ENCODE data around the gene GNB3.

The GNB3 gene

GRCh38 chr12:6819106-6820030, 21.4 kb upstream of the GNB3 start:
- Histone ChIP-seq H3K79me2 (ENCODE audit: low read length) (no peaks in the 10 kb centered on the region), H3K4me3 (ENCODE audit: low read length) (no peak overlapping the region), H3K9ac (ENCODE audit: low read length) (no peak overlapping the region), H3K36me3 (replicated peaks; ENCODE audit: insufficient read depth, low read length) (no peaks in the 10 kb centered on the region), H3K4me1 (ENCODE audit: low read length) (no peaks in the 10 kb centered on the region), H3K27ac (ENCODE audit: low read length) (no peak overlapping the region), H2AFZ (ENCODE audit: low read length) (no peak overlapping the region), H3F3A (ENCODE audit: insufficient read depth, low read length) (no peaks in the 10 kb centered on the region), H3K9me3 (replicated peaks; ENCODE audit: insufficient read depth, low read length) (no peaks in the 10 kb centered on the region), H3K9me2 (replicated peaks; ENCODE audit: insufficient read depth, low read length) (no peaks in the 10 kb centered on the region), H3K4me2 (ENCODE audit: low read depth, low read length) (no peak overlapping the region), H4K20me1 (ENCODE audit: insufficient read depth, low read length) (no peaks in the 10 kb centered on the region), H3K27me3 (replicated peaks; ENCODE audit: insufficient read depth, low read length) (peaks cover 50% of the 10 kb centered on the region)
- DNase-seq = no peak
- TF ChIP-seq CTCF (IDR thresholded peaks at IDR 0.05; ENCODE audit: low read length) = no peak
- no peak for TF ChIP-seq EZH2 (optimal IDR thresholded peaks at IDR 0.05; ENCODE audit: low read depth, low read length)
- no peak for TF ChIP-seq EZH2phosphoT487 (IDR thresholded peaks at IDR 0.05; ENCODE audit: low read length)

- H3K79me2 ChIP-seq (ENCODE audit: low read length) = no peaks in the 10 kb centered on the region
- H3K9me2 ChIP-seq (replicated peaks; ENCODE audit: insufficient read depth, low read length) = no peaks in the 10 kb centered on the region
- no peak for DNase-seq
- H3K36me3 ChIP-seq (replicated peaks; ENCODE audit: insufficient read depth, low read length) = no peaks in the 10 kb centered on the region
- H3K4me1 ChIP-seq (ENCODE audit: low read length) = no peaks in the 10 kb centered on the region
- no peaks in the 10 kb centered on the region for H3F3A ChIP-seq (ENCODE audit: insufficient read depth, low read length)
- no peaks in the 10 kb centered on the region for H3K9me3 ChIP-seq (replicated peaks; ENCODE audit: insufficient read depth, low read length)
- H3K9ac ChIP-seq (ENCODE audit: low read length) = no peak overlapping the region
- H2AFZ ChIP-seq (ENCODE audit: low read length) = no peak overlapping the region
- H4K20me1 ChIP-seq (ENCODE audit: insufficient read depth, low read length) = no peaks in the 10 kb centered on the region
- TF ChIP-seq CTCF (IDR thresholded peaks at IDR 0.05; ENCODE audit: low read length) (no peak), EZH2phosphoT487 (IDR thresholded peaks at IDR 0.05; ENCODE audit: low read length) (no peak), EZH2 (optimal IDR thresholded peaks at IDR 0.05; ENCODE audit: low read depth, low read length) (no peak)
- no peak overlapping the region for H3K27ac ChIP-seq (ENCODE audit: low read length)
- H3K27me3 ChIP-seq (replicated peaks; ENCODE audit: insufficient read depth, low read length) = peaks cover 58% of the 10 kb centered on the region
- H3K4me2 ChIP-seq (ENCODE audit: low read depth, low read length) = no peak overlapping the region
- no peak overlapping the region for H3K4me3 ChIP-seq (ENCODE audit: low read length)
Measured at GRCh38 chr12:6820166-6820565, 20.6 kb upstream of the GNB3 start.

GRCh38 chr12:6821591-6822425, 18.9 kb upstream of the GNB3 start, which contains the start of gene GPR162:
Gene GPR162 (plus strand): TSS chr12:6821821. CDS start chr12:6823899, 2,078 bp downstream.
- H3F3A ChIP-seq (ENCODE audit: insufficient read depth, low read length) = no peaks in the 10 kb centered on the region
- no peaks in the 10 kb centered on the region for H3K79me2 ChIP-seq (ENCODE audit: low read length)
- H4K20me1 ChIP-seq (ENCODE audit: insufficient read depth, low read length) = no peaks in the 10 kb centered on the region
- H3K27me3 ChIP-seq (replicated peaks; ENCODE audit: insufficient read depth, low read length) = peaks cover 73% of the 10 kb centered on the region
- no peak within 1 kb of the TSS for H3K4me3 ChIP-seq (ENCODE audit: low read length)
- no peak for DNase-seq
- H3K9me3 ChIP-seq (replicated peaks; ENCODE audit: insufficient read depth, low read length) = no peaks in the 10 kb centered on the region
- TF ChIP-seq CTCF (IDR thresholded peaks at IDR 0.05; ENCODE audit: low read length) = no peak
- no peak for TF ChIP-seq EZH2phosphoT487 (IDR thresholded peaks at IDR 0.05; ENCODE audit: low read length)
- TF ChIP-seq EZH2 (optimal IDR thresholded peaks at IDR 0.05; ENCODE audit: low read depth, low read length) = no peak
- no peak within 1 kb of the TSS for H3K4me2 ChIP-seq (ENCODE audit: low read depth, low read length)
- no peaks in the 10 kb centered on the region for H3K9me2 ChIP-seq (replicated peaks; ENCODE audit: insufficient read depth, low read length)
- no peaks in the 10 kb centered on the region for H3K36me3 ChIP-seq (replicated peaks; ENCODE audit: insufficient read depth, low read length)
- no peak within 1 kb of the TSS for H3K27ac ChIP-seq (ENCODE audit: low read length)
- H3K9ac ChIP-seq (ENCODE audit: low read length) = no peak within 1 kb of the TSS
- H3K4me1 ChIP-seq (ENCODE audit: low read length) = no peaks in the 10 kb centered on the region
- H2AFZ ChIP-seq (ENCODE audit: low read length) = no peak within 1 kb of the TSS
